ENCODE results near the gene CLTCL1.

The CLTCL1 gene

GRCh38 chr22:19242699-19243098 is 48.8 kb downstream of the CLTCL1 start:
- no peak for DNase-seq

- DNase-seq, result no peak
Measured at GRCh38 chr22:19241593-19241906, 50.0 kb downstream of the CLTCL1 start.

GRCh38 chr22:19240813-19241592 is 50.5 kb downstream of the CLTCL1 start:
- no peak for DNase-seq

- no peak for DNase-seq
Measured at GRCh38 chr22:19239464-19239863, 52.1 kb downstream of the CLTCL1 start.

GRCh38 chr22:19238900-19239299 is 52.6 kb downstream of the CLTCL1 start:
- no peak for DNase-seq

- no peak for DNase-seq
Measured at GRCh38 chr22:19235874-19236273, 55.6 kb downstream of the CLTCL1 start.

GRCh38 chr22:19234126-19234896 is 57.2 kb downstream of the CLTCL1 start:
- DNase-seq, result no peak

- no peak for DNase-seq
Measured at GRCh38 chr22:19233189-19233661, 58.3 kb downstream of the CLTCL1 start.

- no peak for DNase-seq
Measured at GRCh38 chr22:19232623-19233022, 58.9 kb downstream of the CLTCL1 start.

GRCh38 chr22:19231986-19232385 is 59.5 kb downstream of the CLTCL1 start:
- DNase-seq, result no peak

- no peak for DNase-seq
Measured at GRCh38 chr22:19229600-19229999, 61.9 kb downstream of the CLTCL1 start.

GRCh38 chr22:19228179-19228578 is 63.3 kb downstream of the CLTCL1 start:
- no peak for DNase-seq

- no peak for DNase-seq
Measured at GRCh38 chr22:19226428-19226827, 65.1 kb downstream of the CLTCL1 start.

- DNase-seq, result no peak
Measured at GRCh38 chr22:19225560-19225959, 66.0 kb downstream of the CLTCL1 start.

- no peak for DNase-seq
Measured at GRCh38 chr22:19224985-19225384, 66.5 kb downstream of the CLTCL1 start.

- no peak for DNase-seq
Measured at GRCh38 chr22:19224557-19224956, 67.0 kb downstream of the CLTCL1 start.

- DNase-seq, result no peak
Measured at GRCh38 chr22:19223617-19224016, 67.9 kb downstream of the CLTCL1 start.

- no peak for DNase-seq
Measured at GRCh38 chr22:19223110-19223509, 68.4 kb downstream of the CLTCL1 start.

GRCh38 chr22:19222242-19223005 is 69.1 kb downstream of the CLTCL1 start:
- DNase-seq, result no peak

- DNase-seq, result no peak
Measured at GRCh38 chr22:19220867-19221266, 70.7 kb downstream of the CLTCL1 start.

GRCh38 chr22:19218541-19219233 is 72.8 kb downstream of the CLTCL1 start:
- DNase-seq, result no peak

- no peak for DNase-seq
Measured at GRCh38 chr22:19216579-19216978, 74.9 kb downstream of the CLTCL1 start.

- DNase-seq, result no peak
Measured at GRCh38 chr22:19215360-19215759, 76.2 kb downstream of the CLTCL1 start.

Measured in DMS 273 treated with DMSO at 0.1 percent for 48 hours (cell line).